HCT116 (cell line): ENCODE results near the gene CXCR5. TPM values are rescaled to one million over a fixed set of nuclear protein-coding genes. Genes with fewer than 3 reads are reported as not detected.

ENCODE experiments used
- EZH2phosphoT487 ChIP-seq: fragments of 200-600 bp; IDR thresholded peaks from 2 replicates; pipeline ENCODE4 v1.6.1; 2018; ENCODE audit warnings: antibody characterized with exemption, borderline replicate concordance
- REST ChIP-seq: IDR thresholded peaks from 2 replicates; pipeline ENCODE4 v1.6.1; 2012; ENCODE audit warnings: low read depth
- SIN3A ChIP-seq: IDR thresholded peaks from 2 replicates; pipeline ENCODE4 v1.6.1; 2012; ENCODE audit warnings: low read depth
- SP1 ChIP-seq: IDR thresholded peaks from 2 replicates; pipeline ENCODE4 v1.6.1; 2012; ENCODE audit warnings: low read depth
- TCF7L2 ChIP-seq: IDR thresholded peaks from 2 replicates; pipeline ENCODE4 v1.7.0; 2011; ENCODE audit warnings: borderline replicate concordance, inconsistent platforms; ENCODE audit not compliant: insufficient read depth, insufficient read length; ENCODE audit errors: extremely low read depth
- total RNA-seq: library from RNA; stranded (reverse); gene quantifications from one replicate; pipeline ENCODE4 v1.2.1, GENCODE V29; 2021; ENCODE audit not compliant: unreplicated experiment
- TF ChIP-seq, protein P1 (sequence below): IDR thresholded peaks from 2 replicates; pipeline ENCODE4 v1.6.1; 2011; ENCODE audit warnings: mild to moderate bottlenecking, low read length, moderate library complexity; ENCODE audit not compliant: insufficient replicate concordance; ENCODE audit errors: extremely low read depth

CXCR5 gene
- total RNA-seq, 1 experiment from 2014 or later, result not detected

DNA sequence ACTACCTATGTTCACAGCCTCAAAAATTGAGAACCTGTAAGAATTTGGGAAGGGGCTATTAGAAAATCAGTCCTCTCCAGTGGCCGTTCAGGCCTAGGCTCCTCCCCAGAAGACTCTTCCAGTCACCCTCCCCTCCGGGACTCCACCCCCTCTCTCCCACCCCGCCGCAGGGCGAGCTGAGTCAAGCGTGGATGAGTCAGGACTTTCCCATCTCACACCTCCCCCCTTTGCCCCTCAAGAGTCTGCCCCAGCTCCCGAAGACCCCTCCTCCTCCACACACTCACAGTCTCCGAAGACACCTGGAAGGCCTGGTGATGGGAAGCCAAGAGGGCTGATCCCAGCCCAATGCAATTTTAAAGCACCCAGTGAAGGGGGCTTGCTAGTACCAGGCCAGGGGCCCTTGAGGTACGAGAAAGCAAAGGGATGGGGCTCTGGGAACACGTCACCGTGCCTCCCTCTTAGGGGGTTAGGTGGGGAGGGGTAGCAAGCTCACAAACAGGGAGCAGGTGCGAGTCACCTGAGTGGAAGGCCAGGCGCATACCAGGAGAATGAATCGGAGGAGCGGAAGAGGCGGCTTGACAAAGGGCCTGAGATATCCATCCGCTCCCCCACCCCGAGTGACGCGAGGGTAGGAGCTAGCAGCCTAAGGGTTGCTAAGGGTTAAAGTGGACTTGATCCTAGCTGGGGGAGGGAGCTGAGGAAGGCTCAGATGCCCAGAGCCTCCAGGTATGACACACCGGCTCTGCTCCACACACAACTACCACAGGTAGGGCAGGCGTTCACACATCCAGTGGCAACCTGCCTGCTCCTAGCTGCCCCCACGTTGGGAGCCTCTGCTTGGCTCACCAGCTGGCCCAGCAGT, 28.4 kb downstream of the CXCR5 start (continued):
- no peak for TF ChIP-seq REST
- TF ChIP-seq, protein P1, sequence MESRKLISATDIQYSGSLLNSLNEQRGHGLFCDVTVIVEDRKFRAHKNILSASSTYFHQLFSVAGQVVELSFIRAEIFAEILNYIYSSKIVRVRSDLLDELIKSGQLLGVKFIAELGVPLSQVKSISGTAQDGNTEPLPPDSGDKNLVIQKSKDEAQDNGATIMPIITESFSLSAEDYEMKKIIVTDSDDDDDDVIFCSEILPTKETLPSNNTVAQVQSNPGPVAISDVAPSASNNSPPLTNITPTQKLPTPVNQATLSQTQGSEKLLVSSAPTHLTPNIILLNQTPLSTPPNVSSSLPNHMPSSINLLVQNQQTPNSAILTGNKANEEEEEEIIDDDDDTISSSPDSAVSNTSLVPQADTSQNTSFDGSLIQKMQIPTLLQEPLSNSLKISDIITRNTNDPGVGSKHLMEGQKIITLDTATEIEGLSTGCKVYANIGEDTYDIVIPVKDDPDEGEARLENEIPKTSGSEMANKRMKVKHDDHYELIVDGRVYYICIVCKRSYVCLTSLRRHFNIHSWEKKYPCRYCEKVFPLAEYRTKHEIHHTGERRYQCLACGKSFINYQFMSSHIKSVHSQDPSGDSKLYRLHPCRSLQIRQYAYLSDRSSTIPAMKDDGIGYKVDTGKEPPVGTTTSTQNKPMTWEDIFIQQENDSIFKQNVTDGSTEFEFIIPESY, result peak; percentile 52
- TF ChIP-seq TCF7L2, result peak; percentile 100
- TF ChIP-seq EZH2phosphoT487, result no peak
- no peak for TF ChIP-seq SP1
- TF ChIP-seq SIN3A, result no peak
- TF ChIP-seq, all 23 proteins: peak for 4
